ENCODE measurements around the gene RAD50.

RAD50 gene

DNA sequence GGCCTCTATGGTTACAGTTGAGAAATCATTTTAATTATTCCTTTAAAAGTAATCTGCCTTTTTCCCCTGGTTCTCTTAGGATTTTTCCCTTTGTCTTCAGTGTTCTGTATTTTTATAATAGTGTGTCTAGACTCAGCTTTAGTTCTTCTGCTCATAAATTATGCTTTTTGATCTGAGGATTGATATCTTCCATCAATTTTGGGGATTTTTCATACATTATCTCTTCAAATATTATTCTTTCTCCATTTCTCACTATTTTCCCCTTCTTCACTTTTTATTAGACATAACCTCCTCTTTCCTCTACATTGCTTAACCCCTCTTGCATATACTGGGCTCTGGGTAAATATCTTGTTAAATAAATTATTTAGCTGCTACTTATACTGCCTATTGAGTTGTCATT, 64.9 kb downstream of the RAD50 start:
- H3F3A ChIP-seq (ENCODE audit: insufficient read depth): no peaks in the 10 kb centered on the region
- H2AFZ ChIP-seq (ENCODE audit: low read depth, low read length, severe bottlenecking): no peak overlapping the region
- H3K27ac ChIP-seq (ENCODE audit: low read depth, low read length): no peak overlapping the region
- no peaks in the 10 kb centered on the region for H3K27me3 ChIP-seq (ENCODE audit: low read length)
- no peak overlapping the region for H3K4me3 ChIP-seq (ENCODE audit: insufficient read depth, low read length, poor library complexity, severe bottlenecking)
- no peak overlapping the region for H3K4me2 ChIP-seq (ENCODE audit: low read depth, low read length, poor library complexity, severe bottlenecking)
- H3K79me2 ChIP-seq (ENCODE audit: insufficient read depth, low read length): no peaks in the 10 kb centered on the region
- no peaks in the 10 kb centered on the region for H3K9me2 ChIP-seq (replicated peaks; ENCODE audit: insufficient read depth, low read length)
- H4K20me1 ChIP-seq (ENCODE audit: low read depth, low read length): no peaks in the 10 kb centered on the region
- peaks cover 37% of the 10 kb centered on the region for H3K36me3 ChIP-seq (ENCODE audit: low read length)
- no peaks in the 10 kb centered on the region for H3K9me3 ChIP-seq (ENCODE audit: insufficient read depth, low read length)
- no peak overlapping the region for H3K9ac ChIP-seq (ENCODE audit: low read length)
- TF ChIP-seq EZH2phosphoT487 (conservative IDR thresholded peaks at IDR 0.05; ENCODE audit: low read length): no peak
- TF ChIP-seq, protein P1, sequence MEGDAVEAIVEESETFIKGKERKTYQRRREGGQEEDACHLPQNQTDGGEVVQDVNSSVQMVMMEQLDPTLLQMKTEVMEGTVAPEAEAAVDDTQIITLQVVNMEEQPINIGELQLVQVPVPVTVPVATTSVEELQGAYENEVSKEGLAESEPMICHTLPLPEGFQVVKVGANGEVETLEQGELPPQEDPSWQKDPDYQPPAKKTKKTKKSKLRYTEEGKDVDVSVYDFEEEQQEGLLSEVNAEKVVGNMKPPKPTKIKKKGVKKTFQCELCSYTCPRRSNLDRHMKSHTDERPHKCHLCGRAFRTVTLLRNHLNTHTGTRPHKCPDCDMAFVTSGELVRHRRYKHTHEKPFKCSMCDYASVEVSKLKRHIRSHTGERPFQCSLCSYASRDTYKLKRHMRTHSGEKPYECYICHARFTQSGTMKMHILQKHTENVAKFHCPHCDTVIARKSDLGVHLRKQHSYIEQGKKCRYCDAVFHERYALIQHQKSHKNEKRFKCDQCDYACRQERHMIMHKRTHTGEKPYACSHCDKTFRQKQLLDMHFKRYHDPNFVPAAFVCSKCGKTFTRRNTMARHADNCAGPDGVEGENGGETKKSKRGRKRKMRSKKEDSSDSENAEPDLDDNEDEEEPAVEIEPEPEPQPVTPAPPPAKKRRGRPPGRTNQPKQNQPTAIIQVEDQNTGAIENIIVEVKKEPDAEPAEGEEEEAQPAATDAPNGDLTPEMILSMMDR (IDR thresholded peaks at IDR 0.05; ENCODE audit: insufficient read depth, low read length, poor library complexity, severe bottlenecking): no peak

- TF ChIP-seq, protein P1 (IDR thresholded peaks at IDR 0.05; ENCODE audit: insufficient read depth, low read length, poor library complexity, severe bottlenecking): no peak
- no peak for TF ChIP-seq EZH2phosphoT487 (conservative IDR thresholded peaks at IDR 0.05; ENCODE audit: low read length)
These were observed 65.8 kb downstream of the RAD50 start for GRCh38 chr5:132622608-132623007.

DNA sequence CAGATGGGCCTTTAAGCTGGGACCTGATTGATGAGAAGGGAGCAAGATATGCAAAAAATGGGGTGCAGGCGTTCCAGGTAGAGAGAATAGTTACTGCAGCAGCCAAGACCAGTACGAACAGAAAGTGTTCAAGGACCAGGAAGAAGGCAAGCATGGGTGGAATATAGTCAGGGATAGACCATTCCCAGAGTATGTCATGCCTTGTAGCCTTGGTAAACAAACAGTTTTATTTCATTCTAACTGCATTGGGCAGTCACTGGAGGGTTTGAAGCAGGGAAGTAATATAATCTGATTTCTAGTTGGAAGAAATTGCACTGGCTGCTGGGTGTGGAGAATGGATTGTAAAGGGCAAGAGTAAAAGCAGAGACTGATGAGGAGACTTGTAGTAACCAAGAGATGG, 70.7 kb downstream of the RAD50 start:
- H3K27me3 ChIP-seq (ENCODE audit: low read length): no peaks in the 10 kb centered on the region
- H3F3A ChIP-seq (ENCODE audit: insufficient read depth): no peaks in the 10 kb centered on the region
- no peak overlapping the region for H3K4me3 ChIP-seq (ENCODE audit: insufficient read depth, low read length, poor library complexity, severe bottlenecking)
- no peak overlapping the region for H3K27ac ChIP-seq (ENCODE audit: low read depth, low read length)
- TF ChIP-seq, protein P1 (IDR thresholded peaks at IDR 0.05; ENCODE audit: insufficient read depth, low read length, poor library complexity, severe bottlenecking): no peak
- no peak for TF ChIP-seq EZH2phosphoT487 (conservative IDR thresholded peaks at IDR 0.05; ENCODE audit: low read length)
- H4K20me1 ChIP-seq (ENCODE audit: low read depth, low read length): no peaks in the 10 kb centered on the region
- H3K9ac ChIP-seq (ENCODE audit: low read length): no peak overlapping the region
- no peaks in the 10 kb centered on the region for H3K79me2 ChIP-seq (ENCODE audit: insufficient read depth, low read length)
- no peaks in the 10 kb centered on the region for H3K9me3 ChIP-seq (ENCODE audit: insufficient read depth, low read length)
- peaks cover 8% of the 10 kb centered on the region; the same call in 1 of the 2 replicates for H3K36me3 ChIP-seq (ENCODE audit: low read length)
- no peaks in the 10 kb centered on the region for H3K9me2 ChIP-seq (replicated peaks; ENCODE audit: insufficient read depth, low read length)
- no peak overlapping the region for H3K4me2 ChIP-seq (ENCODE audit: low read depth, low read length, poor library complexity, severe bottlenecking)
- H2AFZ ChIP-seq (ENCODE audit: low read depth, low read length, severe bottlenecking): no peak overlapping the region

More at GRCh38 chr5:132622608-132623007, 65.8 kb downstream of the RAD50 start:
- no peaks in the 10 kb centered on the region for H3K27me3 ChIP-seq (ENCODE audit: low read length)
- H4K20me1 ChIP-seq (ENCODE audit: low read depth, low read length): no peaks in the 10 kb centered on the region
- no peaks in the 10 kb centered on the region for H3K9me3 ChIP-seq (ENCODE audit: insufficient read depth, low read length)
- H3K4me2 ChIP-seq (ENCODE audit: low read depth, low read length, poor library complexity, severe bottlenecking): no peak overlapping the region
- no peaks in the 10 kb centered on the region for H3K9me2 ChIP-seq (replicated peaks; ENCODE audit: insufficient read depth, low read length)
- H3K4me3 ChIP-seq (ENCODE audit: insufficient read depth, low read length, poor library complexity, severe bottlenecking): no peak overlapping the region
- H3K36me3 ChIP-seq (ENCODE audit: low read length): peaks cover 28% of the 10 kb centered on the region
- no peaks in the 10 kb centered on the region for H3F3A ChIP-seq (ENCODE audit: insufficient read depth)
- H2AFZ ChIP-seq (ENCODE audit: low read depth, low read length, severe bottlenecking): no peak overlapping the region
- no peak overlapping the region for H3K9ac ChIP-seq (ENCODE audit: low read length)
- H3K79me2 ChIP-seq (ENCODE audit: insufficient read depth, low read length): no peaks in the 10 kb centered on the region
- H3K27ac ChIP-seq (ENCODE audit: low read depth, low read length): no peak overlapping the region

Data from SU-DHL-6 (cell line).